Fibroblast of lung (primary cell): ENCODE measurements around the gene LAMB3. TPM values are rescaled to one million over a fixed set of nuclear protein-coding genes. Genes with fewer than 3 reads are reported as not detected.

Source experiments
- DNase-seq, 2 donors: peaks; one replicate each; pipeline versions ENCODE4 v3.0.0 to v3.0.0-alpha.2; 2010; ENCODE audit warnings: low read depth in 2 of 2
- H2AFZ ChIP-seq: 2 replicates; pipeline ENCODE4 v1.5.1; 2012; ENCODE audit warnings: low read length, control low read depth, inconsistent platforms
- H3K27ac ChIP-seq: 2 replicates; pipeline ENCODE4 v1.5.1; 2011; ENCODE audit warnings: low read length, control low read depth; ENCODE audit not compliant: insufficient read depth
- H3K27me3 ChIP-seq: 2 replicates; pipeline ENCODE4 v1.5.1; 2011; ENCODE audit warnings: mild to moderate bottlenecking, low read length; ENCODE audit not compliant: control insufficient read depth, insufficient read depth
- H3K36me3 ChIP-seq: 2 replicates; pipeline ENCODE4 v1.5.1; 2011; ENCODE audit warnings: low read length; ENCODE audit not compliant: control insufficient read depth, insufficient read depth
- H3K4me1 ChIP-seq: 2 replicates; pipeline ENCODE4 v1.5.1; 2011; ENCODE audit warnings: low read length; ENCODE audit not compliant: control insufficient read depth, insufficient read depth; ENCODE audit errors: extremely low read depth
- H3K4me2 ChIP-seq: 2 replicates; pipeline ENCODE4 v1.5.1; 2011; ENCODE audit warnings: low read length, control low read depth; ENCODE audit not compliant: insufficient read depth; ENCODE audit errors: extremely low read depth
- H3K4me3 ChIP-seq, 4 experiments: fragments of 200-600 bp in 1 of 4; sonication (generic) in 1 of 4; replicated peaks in 1 of 4; 2 replicates each; pipeline ENCODE4 v1.5.1; 2011 to 2016; ENCODE audit warnings: low read length in 4 of 4, low read depth in 3 of 4, mild to moderate bottlenecking in 3 of 4, control low read depth in 2 of 4, inconsistent platforms in 1 of 4, mixed read lengths in 1 of 4; ENCODE audit not compliant: insufficient read depth in 1 of 4; ENCODE audit errors: control extremely low read depth in 1 of 4
- H3K79me2 ChIP-seq: 2 replicates; pipeline ENCODE4 v1.5.1; 2012; ENCODE audit warnings: mild to moderate bottlenecking, low read length, inconsistent platforms; ENCODE audit not compliant: control insufficient read depth, insufficient read depth
- H3K9ac ChIP-seq: 2 replicates; pipeline ENCODE4 v1.5.1; 2011; ENCODE audit warnings: mild to moderate bottlenecking, low read length, control low read depth; ENCODE audit not compliant: insufficient read depth
- H3K9me3 ChIP-seq: 2 replicates; pipeline ENCODE4 v1.5.1; 2012; ENCODE audit warnings: low read depth, low read length; ENCODE audit not compliant: control insufficient read depth, insufficient read depth
- H4K20me1 ChIP-seq: 2 replicates; pipeline ENCODE4 v1.5.1; 2011; ENCODE audit warnings: low read length; ENCODE audit not compliant: control insufficient read depth, insufficient read depth; ENCODE audit errors: extremely low read depth
- CTCF ChIP-seq, 2 donors: IDR thresholded peaks in 1 of 2; conservative IDR thresholded peaks in 1 of 2; 1 replicate in 1 of 2; 2 replicates in 1 of 2; pipeline ENCODE4 v1.5.1; 2011 to 2012; ENCODE audit warnings: low read length in 2 of 2, control low read depth in 1 of 2, inconsistent platforms in 1 of 2, low read depth in 1 of 2, mild to moderate bottlenecking in 1 of 2
- EZH2 ChIP-seq: IDR thresholded peaks from 2 replicates; pipeline ENCODE4 v1.5.1; 2012; ENCODE audit warnings: low read length, control low read depth, mild to moderate bottlenecking; ENCODE audit errors: missing control alignments
- polyA plus RNA-seq, 2 donors: library from polyadenylated mRNA; depleted of rRNA in 1 of 2; stranded (reverse) in 1 of 2; unstranded in 1 of 2; fragments of >200 nt; gene quantifications; 2 replicates each; pipeline ENCODE4 v1.2.1, GENCODE V29; 2011 to 2012; ENCODE audit warnings: missing spikeins in 1 of 2
- total RNA-seq: library from RNA; depleted of rRNA; stranded (reverse); fragments of >200 nt; gene quantifications from 2 replicates; pipeline ENCODE4 v1.2.1, GENCODE V29; 2014

The LAMB3 gene
- total and polyA plus RNA-seq, 2 donors (not counting 1 experiment from before 2014, with no cell fraction given): 4.1 to 23.3 TPM

DNA sequence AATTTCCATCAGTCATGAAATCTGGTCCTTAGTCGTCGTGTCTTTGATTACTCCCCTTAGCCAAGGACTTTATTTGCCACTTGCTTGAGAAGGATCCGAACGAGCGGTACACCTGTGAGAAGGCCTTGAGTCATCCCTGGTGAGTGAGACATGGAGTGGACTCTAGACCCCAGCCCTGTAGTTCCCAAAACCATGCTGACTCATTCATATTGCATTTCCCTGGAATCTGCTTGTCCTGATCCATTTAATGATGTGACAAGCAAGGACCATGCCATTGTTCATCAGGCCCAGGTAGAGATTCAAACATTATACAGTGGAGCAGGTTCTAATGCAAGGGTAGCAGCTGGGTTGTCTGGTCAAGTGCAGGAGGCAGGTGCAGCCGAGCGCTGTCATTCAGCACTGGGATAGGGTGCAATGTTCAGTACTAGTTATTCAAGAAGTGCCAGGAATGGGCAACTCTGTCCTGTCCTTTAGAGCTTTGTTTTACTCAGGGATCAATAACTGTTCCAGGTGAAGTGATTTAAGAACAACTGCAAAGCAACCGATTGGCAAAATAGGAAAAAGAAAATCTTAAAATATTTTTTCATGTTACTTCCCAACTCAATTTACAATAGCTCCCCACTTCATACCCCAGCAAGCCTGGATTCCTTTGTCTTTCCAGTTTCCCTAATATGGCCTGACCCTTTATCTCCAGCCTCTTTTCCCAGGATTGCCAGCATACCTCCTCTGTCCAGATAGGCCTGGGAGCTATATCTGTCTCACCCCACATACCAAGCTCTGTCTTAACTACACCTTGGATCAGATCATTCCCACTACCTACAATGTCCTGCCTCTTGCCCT lies 42.2 kb downstream of the LAMB3 start:
- H3K27me3 ChIP-seq: no peaks in the 10 kb centered on the region
- H3K79me2 ChIP-seq: no peaks in the 10 kb centered on the region
- H3K4me1 ChIP-seq: no peaks in the 10 kb centered on the region
- no peak overlapping the region for H3K27ac ChIP-seq
- no peak for DNase-seq
- no peaks in the 10 kb centered on the region for H3K9me3 ChIP-seq
- no peak overlapping the region for H3K4me2 ChIP-seq
- H3K9ac ChIP-seq: no peak overlapping the region
- no peak overlapping the region for H2AFZ ChIP-seq
- TF ChIP-seq EZH2: no peak
- TF ChIP-seq CTCF (conservative IDR thresholded peaks at IDR 0.05 in 1 of 2, IDR thresholded peaks at IDR 0.05 in 1 of 2; ENCODE audit: low read depth in 1 of 2, low read length in 2 of 2): no peak
- no peaks in the 10 kb centered on the region for H3K36me3 ChIP-seq
- H3K4me3 ChIP-seq: no peak overlapping the region
- no peaks in the 10 kb centered on the region for H4K20me1 ChIP-seq

GRCh38 chr1:209609041-209609790 lies 43.0 kb downstream of the LAMB3 start:
- Histone ChIP-seq H3K27me3 (no peaks in the 10 kb centered on the region), H3K36me3 (no peaks in the 10 kb centered on the region), H3K9ac (no peak overlapping the region), H3K27ac (no peak overlapping the region), H4K20me1 (no peaks in the 10 kb centered on the region), H3K4me2 (no peak overlapping the region), H3K9me3 (no peaks in the 10 kb centered on the region), H2AFZ (no peak overlapping the region), H3K4me1 (no peaks in the 10 kb centered on the region), H3K4me3 (no peak overlapping the region), H3K79me2 (no peaks in the 10 kb centered on the region)
- DNase-seq: no peak
- no peak for TF ChIP-seq CTCF (conservative IDR thresholded peaks at IDR 0.05 in 1 of 2, IDR thresholded peaks at IDR 0.05 in 1 of 2; ENCODE audit: low read depth in 1 of 2, low read length in 2 of 2)
- TF ChIP-seq EZH2: no peak

DNA sequence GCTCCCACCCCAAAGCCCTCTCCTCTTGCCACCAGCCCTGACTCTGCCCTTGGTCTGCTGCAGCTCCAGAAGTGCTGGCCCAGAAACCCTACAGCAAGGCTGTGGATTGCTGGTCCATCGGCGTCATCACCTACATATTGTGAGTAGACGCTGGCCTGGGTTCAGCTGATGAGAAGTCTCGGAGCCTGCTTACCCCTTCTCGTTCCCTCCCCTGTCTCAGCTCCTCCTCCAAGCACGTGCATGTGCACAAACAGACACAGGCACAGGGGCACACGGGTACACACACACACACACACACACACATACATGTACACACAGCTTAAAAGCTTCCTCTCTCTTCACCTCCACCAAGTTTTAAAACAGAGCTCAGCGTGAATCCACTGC lies 44.4 kb downstream of the LAMB3 start:
- Histone ChIP-seq H3K9me3 (no peaks in the 10 kb centered on the region), H3K27ac (no peak overlapping the region), H3K36me3 (no peaks in the 10 kb centered on the region), H3K27me3 (no peaks in the 10 kb centered on the region), H4K20me1 (no peaks in the 10 kb centered on the region), H3K79me2 (no peaks in the 10 kb centered on the region), H3K4me1 (no peaks in the 10 kb centered on the region), H3K4me2 (no peak overlapping the region), H3K4me3 (no peak overlapping the region), H2AFZ (no peak overlapping the region), H3K9ac (no peak overlapping the region)
- no peak for TF ChIP-seq CTCF (conservative IDR thresholded peaks at IDR 0.05 in 1 of 2, IDR thresholded peaks at IDR 0.05 in 1 of 2; ENCODE audit: low read depth in 1 of 2, low read length in 2 of 2)
- no peak for TF ChIP-seq EZH2
- DNase-seq: no peak
